ENCODE results near the gene CRYGA.

CRYGA gene

DNA sequence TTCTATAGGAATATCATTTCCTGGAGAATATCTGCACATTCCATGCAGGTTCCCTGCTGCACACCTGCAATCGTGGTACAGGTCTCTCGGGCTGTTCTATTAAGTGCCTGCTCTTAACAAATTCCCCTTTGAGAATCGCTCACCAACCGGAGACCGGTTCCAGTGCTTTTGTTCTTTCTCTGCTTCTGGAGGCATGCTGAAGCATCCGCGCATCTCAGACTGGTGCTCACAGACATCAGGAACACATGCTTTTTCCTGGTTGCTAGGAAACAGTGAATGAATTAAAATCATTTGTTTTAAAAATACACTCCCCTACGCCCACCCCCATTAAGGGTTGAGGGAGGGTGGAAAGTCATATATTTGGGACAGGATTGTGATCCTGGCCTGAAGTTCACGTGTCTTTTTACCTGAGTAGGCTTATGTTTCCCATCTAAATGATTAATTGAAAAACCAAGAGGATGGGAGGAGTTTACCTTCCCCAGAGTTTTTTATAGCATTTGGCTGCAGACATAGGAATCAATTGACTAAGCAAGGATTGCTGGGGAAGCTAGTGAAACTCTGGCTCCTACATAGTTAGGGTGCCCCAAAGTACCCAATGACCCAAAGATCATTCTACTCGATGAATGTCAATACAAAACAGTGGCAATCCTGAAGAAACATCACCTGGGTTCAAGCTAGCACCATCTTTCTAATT lies 26.6 kb upstream of the CRYGA start, which contains the start of gene C2orf80:
Gene C2orf80 (minus strand): TSS at position 221 of the 694 bp plus-strand sequence. CDS start 3,044 bp downstream, outside the sequence.
- no peak for DNase-seq (ENCODE audit: extremely low read depth, low read depth)
- TF ChIP-seq, protein P1, sequence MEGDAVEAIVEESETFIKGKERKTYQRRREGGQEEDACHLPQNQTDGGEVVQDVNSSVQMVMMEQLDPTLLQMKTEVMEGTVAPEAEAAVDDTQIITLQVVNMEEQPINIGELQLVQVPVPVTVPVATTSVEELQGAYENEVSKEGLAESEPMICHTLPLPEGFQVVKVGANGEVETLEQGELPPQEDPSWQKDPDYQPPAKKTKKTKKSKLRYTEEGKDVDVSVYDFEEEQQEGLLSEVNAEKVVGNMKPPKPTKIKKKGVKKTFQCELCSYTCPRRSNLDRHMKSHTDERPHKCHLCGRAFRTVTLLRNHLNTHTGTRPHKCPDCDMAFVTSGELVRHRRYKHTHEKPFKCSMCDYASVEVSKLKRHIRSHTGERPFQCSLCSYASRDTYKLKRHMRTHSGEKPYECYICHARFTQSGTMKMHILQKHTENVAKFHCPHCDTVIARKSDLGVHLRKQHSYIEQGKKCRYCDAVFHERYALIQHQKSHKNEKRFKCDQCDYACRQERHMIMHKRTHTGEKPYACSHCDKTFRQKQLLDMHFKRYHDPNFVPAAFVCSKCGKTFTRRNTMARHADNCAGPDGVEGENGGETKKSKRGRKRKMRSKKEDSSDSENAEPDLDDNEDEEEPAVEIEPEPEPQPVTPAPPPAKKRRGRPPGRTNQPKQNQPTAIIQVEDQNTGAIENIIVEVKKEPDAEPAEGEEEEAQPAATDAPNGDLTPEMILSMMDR (IDR thresholded peaks at IDR 0.05; ENCODE audit: low read depth, low read length) = no peak

DNA sequence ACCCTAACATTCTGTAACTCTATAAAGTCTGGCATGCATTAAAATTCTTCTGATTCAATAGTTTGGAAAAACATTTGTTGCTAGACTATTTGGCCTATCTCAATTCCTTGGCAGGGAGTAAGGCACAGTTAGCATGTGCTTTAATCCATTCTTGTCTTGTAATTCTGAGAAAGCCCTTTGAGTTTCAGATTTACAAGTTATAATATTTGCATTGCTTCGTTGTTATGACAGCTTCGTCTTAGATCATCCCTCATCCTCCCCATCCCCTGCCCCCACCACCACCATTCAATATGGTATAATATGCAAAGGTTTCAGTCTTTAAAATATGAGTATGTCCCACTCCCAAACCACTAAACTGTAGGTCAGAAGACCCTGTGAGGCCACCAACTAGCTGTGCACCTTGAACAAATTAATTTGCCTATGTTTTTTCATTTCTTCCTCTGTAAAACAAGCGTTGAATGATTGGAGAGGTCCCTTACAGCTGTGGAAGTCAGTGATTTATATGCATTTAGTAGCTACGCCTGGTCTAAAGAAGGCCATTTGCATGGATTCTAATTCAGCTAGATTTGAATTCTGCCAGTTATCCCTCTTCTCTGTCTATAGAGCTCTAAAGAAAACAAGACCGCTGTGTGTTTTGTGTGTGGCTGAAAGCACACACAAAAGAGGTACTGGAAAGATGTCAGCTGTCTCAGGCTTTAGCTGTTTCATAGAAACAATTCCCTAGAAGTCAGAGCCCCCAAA lies 25.9 kb upstream of the CRYGA start:
- DNase-seq (ENCODE audit: extremely low read depth, low read depth) = no peak

DNA sequence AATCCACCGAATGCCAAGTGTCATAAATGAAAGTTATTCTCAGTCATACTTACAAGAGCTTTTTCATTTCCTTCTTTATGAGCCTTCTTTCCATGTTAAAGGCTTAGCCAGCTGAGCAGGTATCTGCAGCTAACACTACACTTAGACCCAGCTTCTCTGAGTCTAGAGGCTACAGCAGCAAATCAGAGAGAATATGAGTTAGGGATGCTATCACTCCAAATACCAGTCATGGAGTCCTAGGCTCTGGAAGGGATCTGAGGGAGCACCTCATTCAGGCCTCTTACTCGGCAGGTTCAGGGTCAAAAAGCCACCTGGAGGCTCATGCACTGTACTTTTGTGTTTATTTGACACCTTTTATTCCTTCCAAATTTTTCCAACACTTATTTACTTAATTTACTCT lies 23.5 kb upstream of the CRYGA start:
- DNase-seq (ENCODE audit: extremely low read depth, low read depth) = no peak
- TF ChIP-seq, protein P1 (IDR thresholded peaks at IDR 0.05; ENCODE audit: low read depth, low read length) = no peak

More for the DNA sequence above, 25.9 kb upstream of the CRYGA start:
- TF ChIP-seq, protein P1 (IDR thresholded peaks at IDR 0.05; ENCODE audit: low read depth, low read length) = no peak

DNA sequence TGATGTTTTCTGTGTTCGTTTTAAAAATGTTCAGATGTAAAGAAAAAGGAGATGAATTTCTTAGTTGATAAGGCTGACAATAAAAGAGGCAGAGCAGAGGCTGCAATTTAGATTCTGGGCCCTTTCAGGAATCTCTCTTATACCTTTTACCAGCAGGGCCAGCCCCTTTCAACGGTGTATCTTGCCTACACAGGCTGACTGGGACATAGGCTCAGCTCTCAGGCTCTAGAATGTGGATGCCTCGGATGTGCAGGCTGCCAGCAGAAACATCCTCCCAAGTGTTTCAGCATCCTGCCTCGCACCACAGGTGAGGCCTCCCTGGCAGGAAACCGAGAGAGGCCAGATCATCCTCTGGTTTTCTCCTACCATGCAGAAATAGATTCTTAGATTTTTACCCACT lies 23.1 kb upstream of the CRYGA start:
- DNase-seq (ENCODE audit: extremely low read depth, low read depth) = no peak
- TF ChIP-seq, protein P1 (IDR thresholded peaks at IDR 0.05; ENCODE audit: low read depth, low read length) = no peak

DNA sequence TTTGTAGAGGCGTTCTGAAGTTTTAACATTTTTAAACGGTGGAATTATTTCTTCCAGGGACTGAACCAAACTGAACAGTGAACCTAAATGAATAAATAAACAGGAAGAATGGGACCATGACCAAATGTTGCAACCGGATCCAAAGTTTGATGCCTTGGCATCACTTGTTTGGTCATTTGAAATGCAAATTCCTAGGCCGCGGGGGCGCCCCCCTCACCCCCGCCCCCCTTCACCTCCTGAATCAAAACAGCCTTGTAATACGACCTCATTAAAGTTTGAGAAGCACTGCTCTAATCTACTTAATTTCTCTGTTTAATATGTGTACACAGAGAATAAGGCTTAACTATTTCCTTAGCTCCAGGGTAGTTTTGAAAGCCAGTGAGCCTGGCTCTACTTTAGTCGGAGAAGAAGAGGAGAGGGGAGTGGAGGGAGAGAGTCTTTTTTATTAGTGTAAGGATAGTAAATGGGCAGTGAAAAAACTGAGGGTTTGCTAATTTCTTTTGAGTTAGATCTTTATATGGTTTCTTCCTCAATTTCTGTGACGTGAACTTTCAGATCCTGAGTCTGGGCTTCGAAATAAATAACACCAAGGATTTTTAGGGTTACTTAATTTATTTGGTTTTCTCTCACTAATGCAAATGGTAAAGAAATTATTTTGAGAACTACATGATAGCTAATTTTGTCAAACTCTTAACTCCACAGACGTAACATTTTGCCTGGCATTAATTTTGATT lies 20.8 kb upstream of the CRYGA start:
- TF ChIP-seq, protein P1 (IDR thresholded peaks at IDR 0.05; ENCODE audit: low read depth, low read length) = no peak
- DNase-seq (ENCODE audit: extremely low read depth, low read depth) = no peak

DNA sequence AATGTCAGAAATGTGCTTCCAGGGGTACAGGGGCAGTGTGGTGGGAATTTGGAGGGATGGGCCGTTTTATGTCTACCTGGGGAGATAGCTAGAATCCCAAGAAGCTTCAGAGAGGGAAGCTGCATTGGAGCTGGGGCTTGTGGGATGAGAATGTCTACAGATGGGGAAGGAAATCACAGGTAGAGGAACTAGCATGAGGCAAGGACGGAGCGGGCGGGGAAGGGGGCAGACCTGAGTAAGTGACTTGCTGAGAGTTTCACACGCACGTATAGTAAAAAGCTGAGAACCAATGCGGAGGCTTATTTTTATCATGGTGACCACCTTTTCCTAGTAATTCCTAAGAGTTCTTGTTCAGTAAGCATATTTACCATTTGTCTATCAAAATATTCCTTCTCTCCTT lies 20.1 kb upstream of the CRYGA start:
- TF ChIP-seq, protein P1 (IDR thresholded peaks at IDR 0.05; ENCODE audit: low read depth, low read length) = no peak

More for the DNA sequence above, 20.1 kb upstream of the CRYGA start:
- DNase-seq (ENCODE audit: extremely low read depth, low read depth) = no peak
